Nephron progenitor cell (in vitro differentiated cells): ENCODE measurements around the gene KCNH1.
A peak's percentile ranks its signal among the peaks of the same experiment; 100 is the strongest.

Source experiments
- DNase-seq: peaks from one replicate; pipeline ENCODE4 v3.0.0; 2021
- H3K27ac Mint-ChIP-seq: 2 replicates; pipeline ENCODE4 v1.8.0; 2021; ENCODE audit warnings: mild to moderate bottlenecking, moderate library complexity, mixed read lengths
- H3K27me3 Mint-ChIP-seq: 2 replicates; pipeline ENCODE4 v1.8.0; 2021; ENCODE audit warnings: mild to moderate bottlenecking, low read depth, mixed read lengths; ENCODE audit not compliant: poor library complexity
- H3K36me3 Mint-ChIP-seq: 2 replicates; pipeline ENCODE4 v1.8.0; 2021; ENCODE audit warnings: low read depth, mixed read lengths
- H3K4me1 Mint-ChIP-seq: 2 replicates; pipeline ENCODE4 v1.8.0; 2021; ENCODE audit warnings: mixed read lengths
- H3K4me3 Mint-ChIP-seq: 2 replicates; pipeline ENCODE4 v1.8.0; 2021; ENCODE audit warnings: mild to moderate bottlenecking, moderate library complexity, mixed read lengths
- H3K9me3 Mint-ChIP-seq: 2 replicates; pipeline ENCODE4 v1.8.0; 2021; ENCODE audit warnings: mild to moderate bottlenecking, moderate library complexity, mixed read lengths
- CTCF ChIP-seq: fragments of 200-600 bp; sonication (generic); IDR thresholded peaks from 2 replicates; pipeline ENCODE4 v1.5.0; 2021; ENCODE audit warnings: antibody characterized with exemption

The KCNH1 gene

GRCh38 chr1:211158866-211159265, 24.9 kb upstream of the KCNH1 start:
- peaks cover 4% of the 10 kb centered on the region for H3K27me3 Mint-ChIP-seq
- no peak overlapping the region for H3K4me3 Mint-ChIP-seq
- no peak overlapping the region for H3K27ac Mint-ChIP-seq
- no peak for TF ChIP-seq CTCF
- H3K36me3 Mint-ChIP-seq = no peaks in the 10 kb centered on the region
- DNase-seq = no peak
- no peaks in the 10 kb centered on the region for H3K4me1 Mint-ChIP-seq
- H3K9me3 Mint-ChIP-seq = peaks cover 34% of the 10 kb centered on the region

- no peaks in the 10 kb centered on the region for H3K4me1 Mint-ChIP-seq
- no peak overlapping the region for H3K27ac Mint-ChIP-seq
- TF ChIP-seq CTCF = no peak
- peaks cover 40% of the 10 kb centered on the region for H3K9me3 Mint-ChIP-seq
- no peaks in the 10 kb centered on the region for H3K36me3 Mint-ChIP-seq
- H3K27me3 Mint-ChIP-seq = no peaks in the 10 kb centered on the region
- no peak overlapping the region for H3K4me3 Mint-ChIP-seq
- DNase-seq = no peak
These were observed 21.1 kb upstream of the KCNH1 start for GRCh38 chr1:211155040-211155439.

GRCh38 chr1:211153932-211154331, 20.0 kb upstream of the KCNH1 start:
- TF ChIP-seq CTCF = no peak
- no peaks in the 10 kb centered on the region for H3K36me3 Mint-ChIP-seq
- DNase-seq = no peak
- H3K9me3 Mint-ChIP-seq = peaks cover 35% of the 10 kb centered on the region
- no peak overlapping the region for H3K4me3 Mint-ChIP-seq
- no peaks in the 10 kb centered on the region for H3K27me3 Mint-ChIP-seq
- H3K4me1 Mint-ChIP-seq = no peaks in the 10 kb centered on the region
- H3K27ac Mint-ChIP-seq = no peak overlapping the region

- H3K4me1 Mint-ChIP-seq = peaks cover 6% of the 10 kb centered on the region
- peaks cover 3% of the 10 kb centered on the region for H3K27me3 Mint-ChIP-seq
- no peak for TF ChIP-seq CTCF
- peaks cover 18% of the 10 kb centered on the region for H3K9me3 Mint-ChIP-seq
- DNase-seq = no peak
- H3K27ac Mint-ChIP-seq = no peak overlapping the region
- no peak overlapping the region for H3K4me3 Mint-ChIP-seq
- H3K36me3 Mint-ChIP-seq = no peaks in the 10 kb centered on the region
These were observed 14.4 kb upstream of the KCNH1 start for GRCh38 chr1:211148366-211148765.

- Mint-ChIP-seq H3K27me3 (peaks cover 5% of the 10 kb centered on the region), H3K27ac (no peak overlapping the region), H3K9me3 (peaks cover 18% of the 10 kb centered on the region), H3K36me3 (no peaks in the 10 kb centered on the region), H3K4me1 (peaks cover 6% of the 10 kb centered on the region), H3K4me3 (no peak overlapping the region)
- no peak for DNase-seq
- TF ChIP-seq CTCF = no peak
These were observed 12.0 kb upstream of the KCNH1 start for GRCh38 chr1:211145944-211146343.

- DNase-seq = no peak
These were observed 1.5 kb upstream of the KCNH1 start for GRCh38 chr1:211135342-211135950.

More at GRCh38 chr1:211135342-211135950, 1.5 kb upstream of the KCNH1 start:
- Mint-ChIP-seq H3K9me3 (peaks cover 6% of the 10 kb centered on the region), H3K27ac (no peak overlapping the region), H3K36me3 (peaks cover 4% of the 10 kb centered on the region), H3K4me1 (no peaks in the 10 kb centered on the region), H3K27me3 (peaks cover 54% of the 10 kb centered on the region), H3K4me3 (no peak overlapping the region)
- TF ChIP-seq CTCF = peak; percentile 51
